ENCODE results near the gene KCNS3.

Gene KCNS3, protein sequence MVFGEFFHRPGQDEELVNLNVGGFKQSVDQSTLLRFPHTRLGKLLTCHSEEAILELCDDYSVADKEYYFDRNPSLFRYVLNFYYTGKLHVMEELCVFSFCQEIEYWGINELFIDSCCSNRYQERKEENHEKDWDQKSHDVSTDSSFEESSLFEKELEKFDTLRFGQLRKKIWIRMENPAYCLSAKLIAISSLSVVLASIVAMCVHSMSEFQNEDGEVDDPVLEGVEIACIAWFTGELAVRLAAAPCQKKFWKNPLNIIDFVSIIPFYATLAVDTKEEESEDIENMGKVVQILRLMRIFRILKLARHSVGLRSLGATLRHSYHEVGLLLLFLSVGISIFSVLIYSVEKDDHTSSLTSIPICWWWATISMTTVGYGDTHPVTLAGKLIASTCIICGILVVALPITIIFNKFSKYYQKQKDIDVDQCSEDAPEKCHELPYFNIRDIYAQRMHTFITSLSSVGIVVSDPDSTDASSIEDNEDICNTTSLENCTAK

DNA sequence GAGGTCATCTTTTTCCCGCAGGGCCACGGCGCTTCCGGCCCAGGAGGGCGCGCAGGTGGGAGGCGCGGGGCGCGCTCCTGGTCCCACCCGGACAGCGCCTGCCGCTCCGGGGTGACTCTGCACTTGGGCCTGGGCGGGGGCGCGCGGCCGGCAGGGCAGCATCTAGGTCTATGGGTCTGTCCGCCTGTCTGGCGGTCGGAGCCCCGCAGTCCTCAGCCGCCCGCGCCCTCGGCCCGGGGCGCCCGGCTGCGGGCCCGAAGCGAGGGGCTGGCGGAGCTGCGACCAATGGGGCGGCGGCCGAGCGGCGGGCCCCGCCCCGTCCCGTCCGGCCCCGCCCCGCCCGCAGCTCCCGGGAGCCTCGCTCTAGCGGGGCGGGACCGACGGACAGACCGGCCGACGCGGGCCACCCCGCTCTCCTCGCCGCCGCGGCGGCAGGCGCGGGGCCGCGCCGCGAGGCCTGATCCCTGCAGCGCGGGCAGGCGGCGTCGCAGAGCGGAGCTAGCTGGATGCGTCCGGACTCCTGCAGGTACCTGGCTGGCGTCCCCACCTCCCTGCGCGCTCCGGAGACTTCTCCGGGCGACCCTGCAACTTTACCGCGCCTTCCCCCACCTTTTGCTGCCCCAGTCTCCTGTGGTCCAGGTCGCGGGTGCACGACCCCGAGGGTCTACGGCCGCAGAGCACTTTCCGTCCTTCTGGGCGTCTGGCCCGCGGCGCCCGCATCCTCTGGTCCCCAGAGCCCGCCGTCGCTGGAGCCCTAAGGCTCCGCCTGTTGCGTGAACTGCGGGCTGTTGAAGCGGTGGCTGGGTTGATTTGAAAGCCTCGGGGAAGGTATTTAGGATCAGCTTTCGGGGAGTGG, at the start of gene KCNS3:
TSS of gene KCNS3 (plus strand) at position 387 of the 856 bp plus-strand sequence. CDS start 52,342 bp downstream, outside the sequence.
- DNase-seq (ENCODE audit: low spot score): no peak

DNA sequence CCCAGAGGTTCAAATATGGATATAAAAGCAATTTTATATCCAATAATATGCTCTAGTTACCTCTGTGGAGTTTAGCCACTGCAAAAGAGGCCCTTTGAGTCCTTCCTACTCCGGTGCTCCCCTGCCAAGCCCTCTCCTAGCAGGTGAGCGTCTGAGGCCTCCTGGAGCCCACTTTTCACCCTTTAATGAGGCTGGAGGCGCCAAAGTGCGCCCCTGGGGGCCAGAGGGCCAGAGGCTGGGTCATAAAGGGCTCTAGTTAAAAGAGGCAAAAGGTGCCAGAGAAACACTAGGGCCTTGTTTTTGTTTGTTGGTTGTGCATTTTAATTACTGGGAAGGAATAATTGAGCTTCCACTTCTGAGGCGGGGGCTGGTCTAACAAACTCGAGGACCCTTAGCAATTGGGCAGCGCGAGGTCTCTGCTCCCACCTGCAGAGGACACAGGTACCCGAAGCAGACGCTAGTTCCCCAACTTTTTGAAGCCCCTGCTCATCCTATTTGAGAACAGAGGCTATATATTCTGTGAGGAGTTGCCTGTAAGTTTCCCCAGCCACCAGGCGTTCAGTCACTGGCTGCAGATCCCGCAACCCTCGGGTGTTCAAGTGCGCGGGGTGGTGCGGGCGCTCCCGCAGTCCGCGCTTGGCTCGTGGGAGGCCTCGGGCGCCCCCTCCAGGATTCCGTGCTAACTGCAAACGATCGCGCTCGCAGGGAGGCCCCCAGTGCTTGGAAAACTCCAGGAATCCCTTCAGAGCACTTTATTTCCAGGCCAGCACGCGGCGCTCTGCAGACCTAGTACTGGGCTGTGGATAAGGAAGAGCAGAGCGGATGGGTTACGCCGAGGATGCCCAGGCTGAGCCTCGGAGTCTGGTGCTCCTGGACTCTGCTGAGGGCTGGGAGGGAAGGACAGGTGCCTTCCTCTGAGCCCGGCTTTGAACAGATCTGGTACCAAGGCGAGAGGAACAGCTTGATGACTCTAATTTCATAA, 48.1 kb upstream of the KCNS3 start:
- peak; percentile 8 for DNase-seq (ENCODE audit: low spot score)

DNA sequence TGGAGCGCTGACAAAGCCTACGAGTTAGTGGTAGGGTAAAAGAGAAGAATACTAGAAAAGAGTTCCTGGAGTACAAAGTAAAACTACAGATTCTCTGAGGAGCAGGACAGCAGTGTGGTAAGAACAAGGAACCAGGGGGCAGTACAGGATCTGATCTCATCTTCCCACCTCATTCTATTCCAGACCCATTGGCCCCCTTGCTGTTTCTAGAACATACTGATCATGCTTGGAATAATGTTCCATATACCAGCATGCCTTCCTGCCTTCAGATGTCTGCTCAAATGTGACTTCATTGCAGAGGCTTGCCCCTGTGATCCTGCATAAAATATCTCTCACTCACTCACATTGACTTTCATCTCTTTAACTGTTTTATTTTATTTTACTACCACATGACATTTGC, 43.0 kb upstream of the KCNS3 start:
- no peak for DNase-seq (ENCODE audit: low spot score)

DNA sequence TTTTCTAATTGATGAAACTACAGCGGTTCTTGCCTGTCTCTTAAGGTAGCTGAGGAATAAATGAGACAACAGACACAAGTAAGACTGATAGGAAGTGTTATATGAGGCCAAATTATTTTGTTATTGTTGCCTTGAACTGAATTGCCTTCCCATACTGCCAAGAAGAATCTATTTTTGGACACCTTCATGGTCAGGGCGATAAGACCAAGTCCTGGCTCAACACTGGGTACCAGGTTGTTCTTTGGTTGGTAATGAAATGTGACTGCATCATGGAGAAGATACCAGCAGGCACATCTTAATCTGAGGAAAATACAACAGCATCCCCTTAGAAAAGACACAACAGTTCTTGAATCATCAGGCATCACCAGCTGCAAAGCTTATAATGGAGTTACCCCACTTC, 38.5 kb upstream of the KCNS3 start:
- no peak for DNase-seq (ENCODE audit: low spot score)

DNA sequence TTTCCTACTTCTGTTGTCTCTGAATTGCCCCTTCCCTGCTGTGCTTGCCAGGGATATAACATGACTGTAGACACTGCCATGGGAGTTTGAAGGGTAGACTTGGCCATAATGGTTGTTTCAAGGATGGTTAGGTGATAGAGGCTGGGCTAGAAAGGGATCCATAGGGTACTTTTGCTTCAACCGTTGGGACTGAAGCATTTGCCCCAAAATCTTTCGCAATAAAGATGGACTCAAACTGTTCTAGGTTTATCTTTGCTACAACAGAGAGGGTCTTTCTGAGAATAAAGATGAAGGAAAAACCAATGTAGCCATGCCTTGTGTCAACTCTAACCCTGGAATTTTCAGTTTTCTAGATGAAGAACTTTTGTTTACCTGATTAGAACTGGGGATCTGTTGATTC, 35.0 kb upstream of the KCNS3 start:
- no peak for DNase-seq (ENCODE audit: low spot score)

DNA sequence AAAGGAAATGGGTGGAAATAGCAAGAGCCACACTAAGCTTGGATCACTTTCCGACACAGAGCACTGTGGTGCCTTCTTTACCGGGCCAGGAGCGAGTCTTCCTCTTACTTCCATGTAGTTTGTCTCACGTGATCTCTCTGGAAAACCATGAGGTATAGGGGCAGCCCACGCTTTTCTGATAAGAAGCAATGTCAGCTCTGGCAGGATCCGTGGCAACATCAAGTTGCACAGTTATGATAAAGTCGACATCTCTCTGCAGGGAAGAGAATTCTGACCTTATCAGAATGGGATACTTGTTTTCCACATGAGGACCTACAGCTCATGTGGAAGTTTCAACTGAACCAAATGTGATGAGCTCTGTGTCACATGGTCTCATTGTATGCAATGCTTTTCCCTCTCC, 32.7 kb upstream of the KCNS3 start:
- no peak for DNase-seq (ENCODE audit: low spot score)

DNA sequence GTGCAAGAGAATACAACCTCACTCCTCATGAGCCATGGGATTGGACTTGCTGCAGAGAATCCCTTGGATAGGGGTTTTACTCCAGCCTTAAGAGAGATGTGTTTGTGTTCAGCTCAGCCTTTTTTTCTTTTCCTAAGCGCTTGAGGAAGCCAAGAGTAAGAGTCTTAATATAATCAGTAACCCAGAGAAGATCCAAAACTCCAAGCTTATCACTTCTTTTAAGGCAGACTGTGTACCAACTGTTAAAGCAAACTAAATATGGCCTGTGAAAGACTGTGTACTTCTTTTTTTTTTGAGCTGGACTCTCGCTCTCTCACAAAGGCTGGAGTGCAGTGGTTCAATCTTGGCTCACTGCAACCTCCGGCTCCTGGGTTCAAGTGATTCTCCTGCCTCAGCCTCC, 31.8 kb upstream of the KCNS3 start:
- no peak for DNase-seq (ENCODE audit: low spot score)

DNA sequence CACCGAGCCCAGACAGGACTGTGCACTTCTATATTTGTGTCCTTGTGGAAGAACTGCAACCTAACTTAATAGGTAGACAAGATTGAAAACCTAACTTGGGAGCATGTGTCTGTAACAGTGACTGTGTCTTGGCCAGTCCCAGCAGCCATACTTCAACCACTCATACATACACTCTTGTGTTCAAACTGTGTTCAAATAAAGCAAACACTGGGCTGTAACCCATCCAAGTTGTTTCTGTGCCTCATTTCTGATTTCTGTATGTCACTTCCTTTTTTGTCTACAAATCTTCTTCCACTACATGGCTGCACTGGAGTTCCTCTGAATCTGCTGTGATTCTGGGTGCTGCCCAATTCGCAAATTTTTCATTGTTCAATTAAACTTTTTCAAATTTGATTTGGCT, 31.2 kb upstream of the KCNS3 start:
- no peak for DNase-seq (ENCODE audit: low spot score)

DNA sequence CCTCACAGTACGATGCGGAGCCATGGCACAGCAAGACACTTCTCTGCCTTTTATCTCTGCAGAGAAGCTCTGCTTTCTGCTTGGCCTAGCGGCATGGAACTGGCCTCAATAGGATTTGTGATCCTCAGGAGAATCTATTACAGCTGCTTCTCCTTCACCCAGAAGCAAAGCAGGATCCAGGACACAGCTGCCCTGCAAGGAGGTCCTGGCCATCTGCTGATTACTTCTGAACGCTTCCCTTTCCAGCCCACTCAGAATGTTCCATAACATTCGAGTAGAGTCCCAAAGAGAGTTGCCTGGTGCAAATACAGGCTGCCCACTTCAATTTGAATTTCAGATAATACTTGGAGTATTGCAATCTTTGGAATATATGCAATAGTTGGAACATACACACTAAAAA, 29.2 kb upstream of the KCNS3 start:
- DNase-seq (ENCODE audit: low spot score): no peak

DNA sequence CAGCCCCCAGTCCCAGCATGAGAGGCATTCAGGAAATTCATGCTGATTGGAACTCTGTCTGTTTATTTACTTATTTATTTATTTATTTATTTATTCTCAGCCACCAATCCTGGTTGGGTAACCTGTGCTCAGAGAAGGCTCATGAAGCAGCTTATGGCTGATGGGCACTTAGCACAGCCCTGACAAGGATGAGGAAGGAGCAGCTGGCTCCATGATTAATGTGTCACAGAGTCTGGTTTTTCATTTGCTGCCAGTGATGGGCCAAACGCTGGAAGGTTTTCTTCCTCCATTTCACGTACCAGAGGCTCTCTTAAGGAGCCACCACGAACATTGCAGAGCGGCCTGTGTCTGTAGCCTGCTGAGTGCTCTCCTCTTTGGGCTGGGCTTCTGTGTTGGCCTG, 28.3 kb upstream of the KCNS3 start:
- no peak for DNase-seq (ENCODE audit: low spot score)

DNA sequence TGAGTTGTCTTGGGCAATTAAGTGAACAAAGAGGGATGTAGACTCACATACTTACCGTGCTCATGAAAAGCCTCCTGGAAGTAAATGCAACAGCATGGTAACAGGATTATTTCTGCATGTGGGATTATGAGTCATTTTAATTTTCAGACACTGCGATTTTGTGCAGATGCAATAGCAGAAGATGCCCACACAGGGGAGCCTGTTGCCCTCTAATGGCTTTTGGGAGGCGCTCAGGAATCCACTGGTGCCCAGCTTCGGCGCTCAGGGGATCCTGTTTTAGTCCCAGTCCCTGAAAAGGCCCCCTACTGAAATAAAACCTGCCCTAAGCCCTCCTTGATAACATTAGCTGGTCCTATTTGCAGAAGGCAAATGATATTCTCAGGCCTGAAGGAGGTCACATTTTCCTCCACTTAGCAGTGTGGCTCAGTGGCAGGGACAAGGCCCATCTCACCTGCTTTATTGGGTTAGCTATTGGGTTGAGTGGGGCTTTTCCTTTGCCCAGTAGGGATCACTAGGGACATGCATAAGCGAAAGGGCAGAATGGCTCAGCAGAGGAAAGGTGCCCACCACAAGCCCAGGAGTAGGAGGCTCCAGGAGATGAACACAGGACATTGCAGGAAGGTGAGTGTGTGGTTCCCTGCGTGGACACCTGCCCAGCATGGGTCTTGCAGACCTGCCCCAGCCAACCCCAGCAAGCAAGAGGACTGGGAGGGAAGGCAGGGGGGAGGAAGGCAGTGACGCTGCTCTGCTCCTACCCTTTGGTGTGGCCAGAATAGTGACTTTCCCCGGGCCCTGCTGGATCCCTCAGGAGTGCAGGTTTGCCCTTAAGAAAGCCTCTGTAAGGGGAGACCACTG, 26.5 kb upstream of the KCNS3 start:
- DNase-seq (ENCODE audit: low spot score): no peak

DNA sequence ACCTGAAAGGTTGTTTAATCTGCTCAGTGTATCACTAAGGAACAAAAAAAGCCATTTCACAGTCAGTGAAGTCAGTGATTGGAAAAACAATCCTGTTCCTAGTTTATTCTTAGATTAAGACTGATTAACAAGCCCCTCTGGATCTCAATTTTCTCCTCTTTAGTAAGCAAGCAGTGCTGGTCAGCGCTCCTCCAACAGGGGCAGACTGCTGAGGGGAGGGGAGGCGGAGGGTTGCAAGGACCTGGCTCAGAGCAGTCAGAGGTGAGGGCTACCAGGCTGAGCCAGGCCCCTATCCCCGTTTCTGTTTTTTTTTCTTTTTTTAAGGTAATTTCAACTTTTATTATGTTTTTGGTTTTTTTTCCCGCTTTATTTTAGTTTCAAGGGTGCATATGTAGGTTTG, 24.7 kb upstream of the KCNS3 start:
- no peak for DNase-seq (ENCODE audit: low spot score)

DNA sequence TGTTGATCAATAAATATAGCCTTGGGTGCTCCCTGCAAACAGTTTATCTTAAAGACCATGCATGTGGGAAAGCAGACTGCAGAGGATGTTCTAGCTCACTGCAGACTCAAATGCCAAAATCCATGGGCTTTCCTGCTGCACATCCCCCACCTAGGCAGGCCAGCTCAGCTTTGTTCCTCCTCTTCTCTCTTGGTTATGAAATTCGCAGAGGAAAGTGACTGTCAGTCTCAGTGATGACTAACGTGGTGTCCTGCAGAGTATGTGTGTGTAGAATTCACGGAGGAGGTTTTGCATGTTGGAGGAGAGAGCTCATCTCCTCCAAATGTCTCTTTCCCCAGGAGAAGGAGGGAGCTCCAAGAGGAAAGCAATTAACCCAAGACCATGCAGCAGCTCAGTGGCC, 21.4 kb upstream of the KCNS3 start:
- DNase-seq (ENCODE audit: low spot score): no peak

DNA sequence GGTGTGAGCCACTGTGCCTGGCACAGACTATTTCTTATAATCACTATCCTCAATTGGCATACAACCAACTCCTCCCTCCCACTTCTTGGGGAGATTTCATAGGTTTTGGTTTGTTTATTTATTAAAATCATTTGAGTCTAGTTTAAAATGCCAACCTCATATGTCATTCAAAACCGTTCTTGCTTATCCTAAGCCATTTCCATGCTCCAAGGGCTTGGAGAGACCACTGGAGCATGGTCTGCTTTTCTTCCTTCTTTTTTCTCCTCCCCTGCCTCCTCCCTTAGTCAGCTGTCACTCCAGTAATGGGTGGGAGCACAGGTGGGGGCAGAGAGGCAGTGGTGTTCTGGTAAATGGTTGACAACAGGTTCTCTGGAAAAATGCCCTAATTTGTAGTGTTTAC, 20.4 kb upstream of the KCNS3 start:
- no peak for DNase-seq (ENCODE audit: low spot score)

DNA sequence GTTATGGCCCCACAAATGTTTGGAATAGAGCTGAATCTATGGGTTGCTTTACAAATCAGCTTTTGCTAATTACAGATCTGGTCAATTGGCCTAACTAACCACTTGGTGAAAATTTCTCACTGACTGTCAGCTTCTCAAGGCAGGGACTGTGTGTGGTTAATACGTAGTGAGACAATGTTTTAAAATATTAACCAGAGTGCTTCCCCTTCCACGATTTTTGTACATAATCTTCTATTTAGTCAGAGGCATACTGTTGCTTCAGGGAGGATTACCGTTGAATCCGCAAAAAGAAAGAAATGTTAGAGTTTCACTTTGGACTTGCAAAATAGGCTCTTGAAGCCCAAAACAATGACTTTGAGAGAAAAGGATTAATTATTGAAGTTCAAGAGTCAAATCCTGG, 14.9 kb upstream of the KCNS3 start:
- DNase-seq (ENCODE audit: low spot score): no peak

DNA sequence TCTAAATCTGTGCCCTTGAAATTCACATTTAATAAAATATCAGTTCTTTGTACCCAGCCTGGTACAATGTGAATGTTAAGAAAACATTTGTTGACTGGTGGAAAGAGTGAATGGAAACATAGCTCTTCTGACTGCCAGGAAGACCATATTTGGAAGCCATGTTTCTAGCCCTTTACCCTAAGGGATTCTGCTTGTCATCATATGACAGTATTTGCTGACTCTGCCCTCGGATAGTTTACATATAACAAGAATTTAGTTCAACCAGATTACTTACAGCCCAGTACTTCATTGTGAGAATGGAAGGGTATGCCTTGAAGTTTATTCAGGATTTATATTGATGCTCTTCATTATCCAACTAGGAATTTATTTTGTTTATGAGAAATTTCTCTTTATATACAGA, 13.8 kb upstream of the KCNS3 start:
- DNase-seq (ENCODE audit: low spot score): no peak

DNA sequence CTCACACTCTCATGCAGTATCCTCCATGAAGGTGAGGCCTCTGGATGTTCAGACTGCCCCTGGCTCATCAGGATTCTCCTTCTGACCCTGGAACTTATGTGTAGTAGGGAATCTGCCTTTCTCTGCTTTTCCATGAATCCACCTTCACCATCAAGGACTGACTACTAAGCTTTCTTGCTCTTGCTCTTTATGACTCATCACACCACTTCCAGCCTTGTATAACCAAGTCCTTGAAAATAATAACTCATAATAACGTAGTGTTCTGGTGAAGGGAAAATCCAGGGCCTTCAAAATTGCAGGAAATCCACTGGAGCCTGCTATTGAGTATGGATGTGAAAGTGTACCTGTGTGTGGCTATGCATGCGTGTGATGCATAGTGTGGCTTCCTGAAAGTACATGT, 11.3 kb upstream of the KCNS3 start:
- no peak for DNase-seq (ENCODE audit: low spot score)

DNA sequence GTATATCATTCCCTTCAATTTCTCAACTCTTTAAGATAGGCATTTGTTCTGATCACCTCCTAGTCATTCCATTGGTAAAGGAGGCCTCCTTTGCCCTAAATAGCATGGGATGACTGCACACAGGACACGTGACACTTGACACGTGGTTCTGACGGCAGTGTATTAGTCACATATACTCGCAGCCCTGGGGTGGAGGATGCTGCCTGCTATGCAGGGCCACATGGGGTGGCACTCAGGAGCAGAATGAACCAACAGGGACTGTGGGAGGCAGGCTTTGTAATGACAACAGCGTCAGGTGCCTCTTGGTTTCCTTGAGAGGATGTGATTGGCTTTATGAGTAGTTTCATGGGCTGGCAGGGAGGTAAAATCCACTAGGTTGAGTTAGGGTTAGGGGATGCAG, 9.3 kb upstream of the KCNS3 start:
- DNase-seq (ENCODE audit: low spot score): no peak

DNA sequence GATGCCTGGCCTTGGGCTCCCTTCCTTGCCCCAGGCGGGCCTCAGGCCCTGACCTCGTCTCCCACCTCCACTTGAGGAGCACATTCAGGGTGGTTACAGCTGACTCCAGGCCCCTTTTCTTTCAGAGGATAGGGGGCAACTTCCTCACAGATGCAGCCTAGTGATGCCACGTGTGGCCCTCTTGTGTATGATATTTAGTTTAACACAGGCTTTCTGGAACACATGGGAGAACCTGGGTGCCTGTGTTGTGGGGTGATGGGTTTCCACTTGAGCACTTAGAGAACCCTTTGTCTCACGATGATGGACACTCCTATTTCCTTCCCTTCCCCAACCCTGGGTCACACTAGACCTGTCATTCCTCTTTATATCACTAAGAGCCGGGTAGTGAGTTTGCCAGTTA, 6.8 kb upstream of the KCNS3 start:
- no peak for DNase-seq (ENCODE audit: low spot score)

DNA sequence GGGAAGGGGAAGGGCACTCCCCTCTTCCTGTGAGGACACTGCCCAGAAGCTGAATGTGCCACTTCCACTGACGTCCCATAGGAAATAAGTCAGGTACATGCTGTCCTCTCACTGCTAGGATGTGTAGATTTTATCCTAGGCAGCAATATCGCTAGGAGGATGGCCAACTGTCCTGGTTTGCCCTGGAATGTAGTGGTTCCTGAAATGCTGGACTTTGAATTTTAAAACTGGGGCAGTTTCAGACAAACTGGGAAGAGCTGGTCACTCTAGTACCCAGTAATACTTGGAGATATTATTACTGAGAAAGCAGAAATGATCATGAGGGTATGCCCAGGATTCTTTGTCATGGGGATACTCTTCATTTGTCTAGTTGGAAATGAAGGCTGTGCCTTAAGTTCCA, 5.4 kb upstream of the KCNS3 start:
- no peak for DNase-seq (ENCODE audit: low spot score)

DNA sequence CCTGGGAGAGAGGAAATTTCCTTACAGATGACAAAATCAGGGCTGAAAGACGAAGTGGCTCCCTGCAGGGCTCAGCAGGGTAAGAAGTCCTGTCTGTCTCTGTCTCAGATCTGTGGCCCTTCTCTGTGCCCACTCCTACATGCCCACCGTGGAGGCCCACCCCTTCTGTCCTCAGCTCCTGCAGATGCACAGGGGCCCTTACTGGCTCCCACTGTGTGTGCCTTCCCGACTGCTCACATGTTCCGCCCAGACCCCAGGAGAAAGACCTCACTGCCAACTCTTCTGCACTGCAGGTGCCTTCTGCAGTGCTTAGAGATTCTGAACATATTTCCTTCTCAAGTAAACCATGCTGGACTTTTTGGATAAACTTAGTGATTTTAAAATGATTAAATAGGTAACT, 1.9 kb upstream of the KCNS3 start:
- DNase-seq (ENCODE audit: low spot score): no peak

Data from CD4-positive, alpha-beta T cell treated with Interleukin-15 for 4 hours (primary cell).